ENCODE data around the gene IGDCC3. TPM values are rescaled to one million over a fixed set of nuclear protein-coding genes. Genes with fewer than 3 reads are reported as not detected.

The IGDCC3 gene
- total and polyA plus RNA-seq, 2 of the 8 experiments (the other 6 are each of a cell fraction or from before 2014, with no cell fraction given), result 26.8 to 45.7 TPM

- DNase-seq (ENCODE audit: low read depth in 1 of 2, low spot score in 2 of 2) (no peak), FAIRE-seq (no peak)
- Histone ChIP-seq H3K79me1 (ENCODE audit: low read depth, low read length) (no peaks in the 10 kb centered on the region), H4K91ac (replicated peaks; ENCODE audit: insufficient read length, low read length) (peak overlapping the region; percentile 87), H3K14ac (ENCODE audit: insufficient read length) (no peak overlapping the region), H3K23ac (ENCODE audit: insufficient read length) (no peak overlapping the region), H3K4me1 (replicated peaks in 1 of 4; ENCODE audit: control insufficient read depth in 3 of 4, insufficient read depth in 4 of 4, low read length in 3 of 4) (peaks cover 8 to 25% (median 16%) of the 10 kb centered on the region in 4 experiments), H3K4me2 (ENCODE audit: insufficient read depth in 1 of 2, low read depth in 2 of 2, low read length in 2 of 2) (peak overlapping the region; percentile 97 to 99), H3K36me3 (ENCODE audit: control insufficient read depth in 2 of 4, insufficient read depth in 4 of 4, low read length in 3 of 4) (peaks cover 0 to 14% (median 5%) of the 10 kb centered on the region in 4 experiments; a peak in 4 of 8 replicates), H3K9ac (replicated peaks in 1 of 4; ENCODE audit: extremely low read depth in 1 of 4, low read depth in 3 of 4, low read length in 3 of 4) (peak overlapping the region in 3 of 4 experiments; percentile 56 to 71 (median 58); a peak in 5 of 7 replicates), H3K4ac (replicated peaks; ENCODE audit: insufficient read length, low read depth, low read length) (no peak overlapping the region), H2AFZ (ENCODE audit: low read length) (0 out of 2 replicates have a peak overlapping the region, but pooled peaks have one; percentile 60), H4K20me1 (replicated peaks in 1 of 2; ENCODE audit: control insufficient read depth in 1 of 2, insufficient read depth in 2 of 2, low read length in 2 of 2) (peaks cover 0 to 8% of the 10 kb centered on the region in 2 experiments), H2BK5ac (ENCODE audit: low read depth, low read length) (peak overlapping the region; percentile 84; the same call in 1 of the 2 replicates), H3K79me2 (ENCODE audit: control insufficient read depth in 1 of 2, insufficient read depth in 2 of 2, low read length in 2 of 2) (peaks cover 0 to 11% of the 10 kb centered on the region in 2 experiments; a peak in 1 of 4 replicates), H3K23me2 (ENCODE audit: low read depth, low read length) (peaks cover 10% of the 10 kb centered on the region; the same call in 1 of the 2 replicates), H3K18ac (ENCODE audit: extremely low read depth, low read length) (peak overlapping the region; percentile 76), H3K27me3 (replicated peaks in 1 of 4; ENCODE audit: control insufficient read depth in 3 of 4, extremely low read depth in 1 of 4, insufficient read depth in 3 of 4, low read length in 3 of 4) (peaks cover 0 to 20% (median 10%) of the 10 kb centered on the region in 4 experiments; a peak in 5 of 7 replicates), H2BK20ac (ENCODE audit: low read length) (peak overlapping the region; percentile 57; the same call in 1 of the 2 replicates), H2AK5ac (ENCODE audit: low read depth, low read length) (no peak overlapping the region), H2BK15ac (ENCODE audit: low read length) (peak overlapping the region; percentile 77; the same call in 1 of the 2 replicates), H3K56ac (replicated peaks; ENCODE audit: insufficient read length, low read depth, low read length) (no peak overlapping the region), H4K5ac (ENCODE audit: insufficient read length, low read depth, low read length) (peak overlapping the region; percentile 8), H3K9me3 (ENCODE audit: insufficient read depth in 2 of 2, low read depth in 1 of 2, low read length in 1 of 2) (no peaks in the 10 kb centered on the region), H2BK120ac (replicated peaks; ENCODE audit: low read depth, low read length) (no peak overlapping the region), H2BK12ac (ENCODE audit: low read depth, low read length) (peak overlapping the region; percentile 95; the same call in 1 of the 2 replicates), H3K4me3 (ENCODE audit: extremely low read depth in 1 of 4, insufficient read depth in 2 of 4, low read depth in 3 of 4, low read length in 4 of 4) (peak overlapping the region; percentile 58 to 89 (median 80)), H4K8ac (ENCODE audit: extremely low read depth, insufficient read depth, low read length) (no peak overlapping the region), H3K27ac (ENCODE audit: low read depth, low read length) (no peak overlapping the region)
- CTCF ChIA-PET (ENCODE audit: partially characterized antibody), result interaction anchor here (0.6 to 3.5 kb wide), 13 partner anchors 9 to 72 kb away, joined by 3 to 19 read pairs (median 5); partner anchors contain the start of gene RNU5B-1
- POLR2A ChIA-PET (ENCODE audit: partially characterized antibody), result interaction anchor here (0.5 to 5.2 kb wide), 20 partner anchors 8 to 946 kb away, joined by 3 to 59 read pairs (median 4); partner anchors contain the start of gene RNU5B-1
- 1% methylated on average over 17 of the region's 21 CpGs; no CpG with 5 or more reads in 1 of the 2 experiments for WGBS, 2 experiments (ENCODE audit: extremely low coverage in 1 of 2, insufficient coverage in 1 of 2, insufficient read length in 1 of 2, insufficient replicate concordance in 2 of 2, low coverage in 1 of 2, low lambda C conversion rate in 2 of 2, missing lambda C conversion rate in 1 of 2)
- peak; percentile 38; the same call in 1 of the 2 replicates for TF ChIP-seq GABPA (IDR thresholded peaks at IDR 0.05; ENCODE audit: borderline replicate concordance, insufficient read depth, low read length)
- TF ChIP-seq TBP (IDR thresholded peaks at IDR 0.05; ENCODE audit: low read depth, low read length), result 0 out of 2 replicates have a peak, but pooled peaks have one; percentile 15
- 0 out of 2 replicates have a peak, but pooled peaks have one; percentile 17 for TF ChIP-seq SP4 (IDR thresholded peaks at IDR 0.05; ENCODE audit: low read length)
- no peak for TF ChIP-seq CREB1 (IDR thresholded peaks at IDR 0.05)
- TF ChIP-seq MAX (IDR thresholded peaks at IDR 0.05), result peak; percentile 64
- no peak for TF ChIP-seq KDM5A (IDR thresholded peaks at IDR 0.05; ENCODE audit: low read length)
- TF ChIP-seq USF2 (IDR thresholded peaks at IDR 0.05; ENCODE audit: low read length), result peak; percentile 14; the same call in 1 of the 2 replicates
- TF ChIP-seq SUZ12 (IDR thresholded peaks at IDR 0.05; ENCODE audit: low read length), result peak; percentile 36; the same call in 1 of the 2 replicates
- TF ChIP-seq SP1 (IDR thresholded peaks at IDR 0.05; ENCODE audit: low read depth, low read length), result no peak
- no peak for TF ChIP-seq POLR2A (IDR thresholded peaks at IDR 0.05; ENCODE audit: control extremely low read depth in 1 of 2, low read depth in 2 of 2, low read length in 2 of 2)
Measured at GRCh38 chr15:65376767-65377104, 1.1 kb downstream of the IGDCC3 start.

Measured in H1 (cell line).